SU-DHL-6 (cell line): ENCODE measurements around the gene KRTAP5-2.

ENCODE experiments used
- H2AFZ ChIP-seq: fragments of 200-600 bp; sonication (generic); 2 replicates; pipeline ENCODE4 v1.6.1; 2014; ENCODE audit warnings: low read depth, mild to moderate bottlenecking, moderate library complexity, mixed read lengths, antibody characterized with exemption, low read length; ENCODE audit not compliant: severe bottlenecking
- H3F3A ChIP-seq: fragments of 200-600 bp; shearing (Covaris generic); 2 replicates; pipeline ENCODE4 v1.6.0; 2016; ENCODE audit warnings: antibody characterized with exemption, mild to moderate bottlenecking; ENCODE audit not compliant: insufficient read depth
- H3K27ac ChIP-seq: fragments of 200-600 bp; sonication (generic); 2 replicates; pipeline ENCODE4 v1.5.1; 2016; ENCODE audit warnings: low read depth, mild to moderate bottlenecking, low read length, moderate library complexity, mixed read lengths
- H3K27me3 ChIP-seq: fragments of 200-600 bp; sonication (generic), shearing (Covaris generic); 2 replicates; pipeline ENCODE4 v1.6.0; 2014; ENCODE audit warnings: mild to moderate bottlenecking, low read length
- H3K36me3 ChIP-seq: fragments of 200-600 bp; sonication (generic); 2 replicates; pipeline ENCODE4 v1.6.1; 2014; ENCODE audit warnings: mild to moderate bottlenecking, low read length, mixed read lengths
- H3K4me2 ChIP-seq: fragments of 300-600, 200-600 bp; shearing (Covaris generic), sonication (generic); 2 replicates; pipeline ENCODE4 v1.6.0; 2014; ENCODE audit warnings: low read length, low read depth, mild to moderate bottlenecking; ENCODE audit not compliant: poor library complexity, severe bottlenecking
- H3K4me3 ChIP-seq: fragments of 200-600 bp; sonication (generic); 2 replicates; pipeline ENCODE4 v1.5.1; 2014; ENCODE audit warnings: antibody characterized with exemption, low read length, mild to moderate bottlenecking, mixed read lengths; ENCODE audit not compliant: insufficient read depth, poor library complexity, severe bottlenecking
- H3K79me2 ChIP-seq: fragments of 200-600 bp; sonication (generic); 2 replicates; pipeline ENCODE4 v1.6.1; 2014; ENCODE audit warnings: mild to moderate bottlenecking, low read length, moderate library complexity; ENCODE audit not compliant: insufficient read depth
- H3K9ac ChIP-seq: fragments of 200-600 bp; sonication (generic); 2 replicates; pipeline ENCODE4 v1.7.0; 2014; ENCODE audit warnings: mild to moderate bottlenecking, low read length
- H3K9me2 ChIP-seq: fragments of 200-600 bp; sonication (generic); replicated peaks from 2 replicates; pipeline ENCODE4 v1.6.1; 2014; ENCODE audit warnings: low read length; ENCODE audit not compliant: insufficient read depth
- H3K9me3 ChIP-seq: fragments of 200-600 bp; sonication (generic); 2 replicates; pipeline ENCODE4 v1.6.1; 2014; ENCODE audit warnings: low read length, mixed read lengths; ENCODE audit not compliant: insufficient read depth
- H4K20me1 ChIP-seq: fragments of 200-600 bp; sonication (generic); 2 replicates; pipeline ENCODE4 v1.6.1; 2014; ENCODE audit warnings: low read depth, mild to moderate bottlenecking, antibody characterized with exemption, low read length, moderate library complexity, mixed read lengths
- CTCF ChIP-seq: fragments of 200-600 bp; sonication (generic); IDR thresholded peaks from one replicate; pipeline ENCODE4 v1.5.1; 2017; ENCODE audit warnings: antibody characterized with exemption, mild to moderate bottlenecking, low read length, moderate library complexity; ENCODE audit not compliant: insufficient read depth, poor library complexity, severe bottlenecking
- EZH2phosphoT487 ChIP-seq: fragments of 200-600 bp; sonication (generic), shearing (Covaris generic); conservative IDR thresholded peaks from 2 replicates; pipeline ENCODE4 v1.6.1; 2018; ENCODE audit warnings: mild to moderate bottlenecking, antibody characterized with exemption, low read length, moderate library complexity, mixed read lengths

Gene KRTAP5-2

GRCh38 chr11:1568441-1568911, 29.6 kb downstream of the KRTAP5-2 start:
- H3K36me3 ChIP-seq = no peaks in the 10 kb centered on the region
- no peaks in the 10 kb centered on the region for H3K79me2 ChIP-seq
- no peak overlapping the region for H3K27ac ChIP-seq
- H3K27me3 ChIP-seq = no peaks in the 10 kb centered on the region
- H3K9me2 ChIP-seq = no peaks in the 10 kb centered on the region
- no peak overlapping the region for H2AFZ ChIP-seq
- TF ChIP-seq EZH2phosphoT487 (no peak), CTCF (no peak)
- no peak overlapping the region for H3K9ac ChIP-seq
- H4K20me1 ChIP-seq = no peaks in the 10 kb centered on the region
- H3K9me3 ChIP-seq = no peaks in the 10 kb centered on the region
- H3F3A ChIP-seq = no peaks in the 10 kb centered on the region
- no peak overlapping the region for H3K4me2 ChIP-seq
- H3K4me3 ChIP-seq = no peak overlapping the region

GRCh38 chr11:1567721-1568100, 30.4 kb downstream of the KRTAP5-2 start:
- Histone ChIP-seq H3K9me3 (no peaks in the 10 kb centered on the region), H3K4me2 (no peak overlapping the region), H4K20me1 (no peaks in the 10 kb centered on the region), H3K4me3 (no peak overlapping the region), H3K27me3 (no peaks in the 10 kb centered on the region), H3K79me2 (no peaks in the 10 kb centered on the region), H3K9ac (no peak overlapping the region), H3K36me3 (no peaks in the 10 kb centered on the region), H3K27ac (no peak overlapping the region), H3F3A (no peaks in the 10 kb centered on the region), H3K9me2 (no peaks in the 10 kb centered on the region), H2AFZ (no peak overlapping the region)
- no peak for TF ChIP-seq CTCF
- TF ChIP-seq EZH2phosphoT487 = no peak

GRCh38 chr11:1567052-1567720, 30.9 kb downstream of the KRTAP5-2 start:
- Histone ChIP-seq H3K27ac (no peak overlapping the region), H3K9me2 (no peaks in the 10 kb centered on the region), H3K79me2 (no peaks in the 10 kb centered on the region), H3K4me2 (no peak overlapping the region), H4K20me1 (no peaks in the 10 kb centered on the region), H3F3A (no peaks in the 10 kb centered on the region), H3K36me3 (no peaks in the 10 kb centered on the region), H2AFZ (no peak overlapping the region), H3K9me3 (no peaks in the 10 kb centered on the region), H3K4me3 (no peak overlapping the region), H3K9ac (no peak overlapping the region), H3K27me3 (no peaks in the 10 kb centered on the region)
- TF ChIP-seq CTCF (peak; percentile 11), EZH2phosphoT487 (no peak)
